Naive thymus-derived CD4-positive, alpha-beta T cell (primary cell): ENCODE results near the gene SKOR1. TPM values are rescaled to one million over a fixed set of nuclear protein-coding genes. Genes with fewer than 3 reads are reported as not detected.

Experiments used
- ATAC-seq: fragments of 150-1000 bp; cut with Tn5 transposase; 2 replicates; pipeline ENCODE4 v1.10.0; 2021; ENCODE audit warnings: mild to moderate bottlenecking, moderate library complexity
- CTCF ChIA-PET: fragments of 350-600 bp; sonication (Branson Sonifier 250); formaldehyde crosslinking; loops from one replicate; lab custom pipeline; 2021; ENCODE audit warnings: antibody characterized with exemption; lab: Charles Lee
- POLR2A ChIA-PET: fragments of 350-600 bp; sonication (Branson Sonifier 250); formaldehyde crosslinking; loops from one replicate; lab custom pipeline; 2021; ENCODE audit warnings: antibody characterized with exemption, inconsistent platforms; lab: Charles Lee
- DNase-seq, 9 donors: peaks; one replicate each; pipeline versions ENCODE4 v3.0.0 to v3.0.0-alpha.2; 2020 to 2022; ENCODE audit warnings: mixed read lengths in 1 of 9
- H3K27ac ChIP-seq: one replicate; pipeline ENCODE4 v1.7.0; 2013; ENCODE audit warnings: mild to moderate bottlenecking, low read depth, low read length, moderate library complexity
- H3K27me3 ChIP-seq, 2 donors: one replicate each; pipeline ENCODE4 v1.7.0; 2013; ENCODE audit warnings: low read length in 2 of 2, mild to moderate bottlenecking in 2 of 2, moderate library complexity in 2 of 2; ENCODE audit not compliant: control insufficient read depth in 2 of 2, insufficient read depth in 2 of 2
- H3K36me3 ChIP-seq, 3 experiments: 1 replicate in 2 of 3; 2 replicates in 1 of 3; pipeline ENCODE4 v1.7.0; 2013; ENCODE audit warnings: low read length in 3 of 3, mild to moderate bottlenecking in 3 of 3, moderate library complexity in 1 of 3; ENCODE audit not compliant: insufficient read depth in 3 of 3, control insufficient read depth in 2 of 3
- H3K4me1 ChIP-seq, 2 donors: one replicate each; pipeline ENCODE4 v1.7.0; 2013; ENCODE audit warnings: low read length in 2 of 2, mild to moderate bottlenecking in 2 of 2, moderate library complexity in 1 of 2; ENCODE audit not compliant: control insufficient read depth in 2 of 2, insufficient read depth in 2 of 2
- H3K4me3 ChIP-seq: 2 replicates; pipeline ENCODE4 v1.7.0; 2013; ENCODE audit warnings: mild to moderate bottlenecking, low read length
- H3K9me3 ChIP-seq, 3 experiments: 1 replicate in 2 of 3; 2 replicates in 1 of 3; pipeline ENCODE4 v1.7.0; 2013; ENCODE audit warnings: low read length in 3 of 3; ENCODE audit not compliant: control insufficient read depth in 2 of 3
- H3K27ac Mint-ChIP-seq, 9 donors: one replicate each; pipeline ENCODE4 v1.8.0; 2020 to 2022; ENCODE audit warnings: mixed read lengths in 9 of 9, mild to moderate bottlenecking in 8 of 9, moderate library complexity in 5 of 9, inconsistent platforms in 2 of 9
- H3K27me3 Mint-ChIP-seq, 5 donors: one replicate each; pipeline ENCODE4 v1.8.0; 2021 to 2022; ENCODE audit warnings: mixed read lengths in 5 of 5, mild to moderate bottlenecking in 1 of 5
- H3K36me3 Mint-ChIP-seq, 5 donors: one replicate each; pipeline ENCODE4 v1.8.0; 2020 to 2022; ENCODE audit warnings: mixed read lengths in 5 of 5, mild to moderate bottlenecking in 3 of 5, inconsistent platforms in 1 of 5
- H3K4me1 Mint-ChIP-seq, 7 donors: one replicate each; pipeline ENCODE4 v1.8.0; 2020 to 2022; ENCODE audit warnings: mixed read lengths in 7 of 7, mild to moderate bottlenecking in 3 of 7, inconsistent platforms in 1 of 7
- H3K4me3 Mint-ChIP-seq, 10 donors: one replicate each; pipeline ENCODE4 v1.8.0; 2020 to 2022; ENCODE audit warnings: mild to moderate bottlenecking in 10 of 10, mixed read lengths in 10 of 10, moderate library complexity in 6 of 10, inconsistent platforms in 2 of 10
- H3K9me3 Mint-ChIP-seq, 11 donors: one replicate each; pipeline ENCODE4 v1.8.0; 2020 to 2022; ENCODE audit warnings: mixed read lengths in 11 of 11, mild to moderate bottlenecking in 4 of 11, inconsistent platforms in 1 of 11, moderate library complexity in 1 of 11
- intact Hi-C, 2 donors: fragments of 100-400 bp; cut with micrococcal nuclease; formaldehyde crosslinking; loops; one replicate each; pipeline ENCODE4 v1.15.1; 2023
- polyA plus RNA-seq, 2 donors: library from polyadenylated mRNA; unstranded; fragments of 300-500 nt; fragmentation: Illumina TruSeq; gene quantifications; one replicate each; pipeline ENCODE4 v1.2.3, GENCODE V29; 2021
- total RNA-seq, 6 experiments: library from RNA in 5 of 6; stranded (reverse) in 5 of 6; gene quantifications; 1 replicate in 5 of 6; 2 replicates in 1 of 6; pipeline ENCODE4 v1.2.3 and lab custom pipeline; 2021 to 2026

The SKOR1 gene
- total and polyA plus RNA-seq, 7 experiments from 2014 or later: 0.34 to 2.4 (median 0.62) TPM; not detected in 2

DNA sequence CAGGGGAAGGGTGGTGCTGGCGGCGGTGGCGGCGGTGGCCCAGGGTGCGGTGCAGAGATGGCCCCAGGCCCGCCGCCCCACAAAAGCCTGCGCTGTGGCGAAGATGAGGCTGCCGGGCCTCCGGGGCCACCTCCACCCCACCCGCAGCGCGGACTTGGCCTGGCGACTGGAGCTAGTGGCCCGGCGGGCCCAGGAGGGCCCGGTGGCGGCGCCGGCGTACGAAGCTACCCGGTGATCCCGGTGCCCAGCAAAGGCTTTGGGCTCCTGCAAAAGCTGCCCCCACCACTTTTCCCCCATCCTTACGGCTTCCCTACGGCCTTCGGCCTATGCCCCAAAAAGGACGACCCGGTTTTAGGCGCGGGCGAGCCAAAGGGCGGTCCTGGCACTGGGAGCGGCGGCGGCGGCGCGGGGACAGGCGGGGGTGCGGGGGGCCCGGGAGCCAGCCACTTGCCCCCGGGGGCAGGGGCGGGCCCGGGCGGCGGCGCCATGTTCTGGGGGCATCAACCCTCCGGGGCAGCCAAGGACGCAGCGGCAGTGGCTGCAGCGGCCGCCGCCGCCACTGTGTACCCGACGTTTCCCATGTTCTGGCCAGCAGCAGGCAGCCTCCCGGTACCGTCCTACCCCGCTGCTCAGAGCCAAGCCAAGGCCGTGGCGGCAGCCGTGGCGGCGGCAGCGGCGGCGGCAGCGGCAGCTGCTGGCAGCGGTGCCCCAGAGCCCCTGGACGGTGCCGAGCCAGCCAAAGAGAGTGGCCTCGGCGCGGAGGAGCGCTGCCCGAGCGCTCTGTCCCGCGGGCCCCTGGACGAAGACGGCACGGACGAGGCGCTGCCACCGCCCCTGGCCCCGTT is 1.6 kb downstream of the SKOR1 start:
- no peak overlapping the region for H3K4me3 ChIP-seq
- H3K9me3 ChIP-seq: no peaks in the 10 kb centered on the region
- Mint-ChIP-seq H3K4me3 (peak overlapping the region in 3 of 10 donors; percentile 60 to 95 (median 87)), H3K36me3 (peaks cover 0 to 5% (median 0%) of the 10 kb centered on the region in 5 donors), H3K27ac (no peak overlapping the region), H3K9me3 (peaks cover 0 to 3% (median 0%) of the 10 kb centered on the region in 11 donors), H3K4me1 (peaks cover 36 to 63% (median 47%) of the 10 kb centered on the region in 7 donors), H3K27me3 (peaks cover 57 to 75% (median 66%) of the 10 kb centered on the region in 5 donors)
- H3K4me1 ChIP-seq: peaks cover 10 to 43% of the 10 kb centered on the region in 2 donors
- no peak overlapping the region for H3K27ac ChIP-seq
- intact Hi-C loops: no loop called here
- H3K27me3 ChIP-seq: peaks cover 10 to 19% of the 10 kb centered on the region in 2 donors
- no peaks in the 10 kb centered on the region for H3K36me3 ChIP-seq
- DNase-seq (no peak), ATAC-seq (no peak)
- ChIA-PET CTCF (no interaction called here), POLR2A (no interaction called here)

- Histone ChIP-seq H3K36me3 (no peaks in the 10 kb centered on the region), H3K27ac (no peak overlapping the region), H3K27me3 (peaks cover 5 to 26% of the 10 kb centered on the region in 2 donors), H3K4me3 (no peak overlapping the region), H3K4me1 (peaks cover 10 to 43% of the 10 kb centered on the region in 2 donors), H3K9me3 (no peaks in the 10 kb centered on the region)
- Mint-ChIP-seq H3K27me3 (peaks cover 53 to 73% (median 62%) of the 10 kb centered on the region in 5 donors), H3K9me3 (peaks cover 0 to 3% (median 0%) of the 10 kb centered on the region in 11 donors), H3K27ac (peak overlapping the region in 1 of 9 donors; percentile 83), H3K4me3 (peak overlapping the region in 6 of 10 donors; percentile 46 to 79 (median 66)), H3K4me1 (peaks cover 32 to 60% (median 42%) of the 10 kb centered on the region in 7 donors), H3K36me3 (peaks cover 0 to 5% (median 0%) of the 10 kb centered on the region in 5 donors)
- POLR2A ChIA-PET: no interaction called here
- DNase-seq: no peak
- ATAC-seq: no peak
- intact Hi-C loops: no loop called here
- CTCF ChIA-PET: no interaction called here
Measured at GRCh38 chr15:67827562-67828277, 2.4 kb downstream of the SKOR1 start.

GRCh38 chr15:67828278-67828968 is 3.1 kb downstream of the SKOR1 start:
- ATAC-seq (no peak), DNase-seq (no peak)
- no peaks in the 10 kb centered on the region for H3K9me3 ChIP-seq
- ChIA-PET CTCF (no interaction called here), POLR2A (no interaction called here)
- Mint-ChIP-seq H3K27me3 (peaks cover 57 to 78% (median 66%) of the 10 kb centered on the region in 5 donors), H3K4me3 (peak overlapping the region; percentile 46 to 79 (median 58)), H3K4me1 (peaks cover 38 to 66% (median 47%) of the 10 kb centered on the region in 7 donors), H3K9me3 (peaks cover 0 to 3% (median 0%) of the 10 kb centered on the region in 11 donors), H3K36me3 (peaks cover 0 to 5% (median 0%) of the 10 kb centered on the region in 5 donors), H3K27ac (peak overlapping the region in 2 of 9 donors; percentile 45 to 83)
- H3K4me3 ChIP-seq: no peak overlapping the region
- peaks cover 17 to 46% of the 10 kb centered on the region in 2 donors for H3K4me1 ChIP-seq
- H3K27me3 ChIP-seq: peaks cover 5 to 32% of the 10 kb centered on the region in 2 donors
- no peak overlapping the region for H3K27ac ChIP-seq
- no peaks in the 10 kb centered on the region for H3K36me3 ChIP-seq
- intact Hi-C loops: no loop called here

- Mint-ChIP-seq H3K4me1 (peaks cover 35 to 66% (median 47%) of the 10 kb centered on the region in 7 donors), H3K36me3 (peaks cover 0 to 5% (median 0%) of the 10 kb centered on the region in 5 donors), H3K27ac (peak overlapping the region in 2 of 9 donors; percentile 34 to 62), H3K4me3 (peak overlapping the region in 9 of 10 donors; percentile 6 to 79 (median 64)), H3K9me3 (peaks cover 0 to 2% (median 0%) of the 10 kb centered on the region in 11 donors), H3K27me3 (peaks cover 57 to 78% (median 66%) of the 10 kb centered on the region in 5 donors)
- intact Hi-C loops: no loop called here
- peaks cover 5 to 35% of the 10 kb centered on the region in 2 donors for H3K27me3 ChIP-seq
- CTCF ChIA-PET: interaction anchor here (0.6 kb wide), 1 partner anchor 367 kb away, joined by 4 read pairs; no protein-coding TSS in a partner anchor
- no peak for ATAC-seq
- H3K4me1 ChIP-seq: peaks cover 19 to 46% of the 10 kb centered on the region in 2 donors
- no peak overlapping the region for H3K27ac ChIP-seq
- H3K36me3 ChIP-seq: no peaks in the 10 kb centered on the region
- no peak overlapping the region for H3K4me3 ChIP-seq
- POLR2A ChIA-PET: no interaction called here
- no peaks in the 10 kb centered on the region for H3K9me3 ChIP-seq
- DNase-seq: no peak
Measured at GRCh38 chr15:67828969-67829646, 3.8 kb downstream of the SKOR1 start.

GRCh38 chr15:67829647-67830504 is 4.6 kb downstream of the SKOR1 start:
- H3K27ac Mint-ChIP-seq: peak overlapping the region in 1 of 9 donors; percentile 68
- DNase-seq (no peak), ATAC-seq (no peak)
- intact Hi-C loops: loop anchor here (5.0 to 10.0 kb wide), 4 partner anchors 68 to 775 kb away; partner anchors contain the start of gene SMAD3 (in 1 of the 2)
- peak overlapping the region in 8 of 10 donors; percentile 12 to 79 (median 66) for H3K4me3 Mint-ChIP-seq
- peaks cover 0 to 2% (median 0%) of the 10 kb centered on the region in 11 donors for H3K9me3 Mint-ChIP-seq
- H3K4me1 Mint-ChIP-seq: peaks cover 30 to 63% (median 47%) of the 10 kb centered on the region in 7 donors
- ChIA-PET POLR2A (no interaction called here), CTCF (interaction anchor here (0.6 to 0.7 kb wide), 2 partner anchors 92 to 367 kb away, joined by 3 to 4 read pairs; no protein-coding TSS in a partner anchor)
- H3K36me3 Mint-ChIP-seq: peaks cover 0 to 5% (median 0%) of the 10 kb centered on the region in 5 donors
- Histone ChIP-seq H3K27ac (no peak overlapping the region), H3K27me3 (peaks cover 5 to 28% of the 10 kb centered on the region in 2 donors), H3K4me3 (no peak overlapping the region), H3K9me3 (no peaks in the 10 kb centered on the region), H3K4me1 (peaks cover 19 to 44% of the 10 kb centered on the region in 2 donors), H3K36me3 (no peaks in the 10 kb centered on the region)
- peaks cover 59 to 78% (median 66%) of the 10 kb centered on the region in 5 donors for H3K27me3 Mint-ChIP-seq
